MCF 10A (cell line): Measurements from ENCODE around the gene PRRG4. TPM values are rescaled to one million over a fixed set of nuclear protein-coding genes. Genes with fewer than 3 reads are reported as not detected.
A peak's percentile ranks its signal among the peaks of the same experiment; 100 is the strongest.

ENCODE experiments used
- BruUV-seq: library from RNA; stranded (reverse); fragments of 400-500 nt; replicated peaks from 2 replicates; lab custom pipeline; 2021; lab: Mats Ljungman, UMichigan
- CTCF ChIA-PET: fragments of 300-600 bp; sonication (Branson Sonifier 250); formaldehyde crosslinking; extraction: SDS; loops from one replicate; lab custom pipeline; 2021; ENCODE audit warnings: antibody characterized with exemption, inconsistent platforms; lab: Yijun Ruan, JAX
- POLR2A ChIA-PET: fragments of 300-600, 350-650 bp; sonication (Branson Sonifier 250); formaldehyde crosslinking; extraction: SDS; loops from one replicate; lab custom pipeline; 2020; ENCODE audit warnings: antibody characterized with exemption, inconsistent platforms; lab: Yijun Ruan, JAX
- DNase-seq: peaks from one replicate; pipeline ENCODE4 v3.0.0-alpha.2; 2018; ENCODE audit not compliant: unreplicated experiment
- H3K27ac Mint-ChIP-seq: one replicate; pipeline ENCODE4 v1.8.0; 2022; ENCODE audit warnings: mild to moderate bottlenecking, low read depth, mixed read lengths; ENCODE audit not compliant: unreplicated experiment
- H3K27me3 Mint-ChIP-seq: one replicate; pipeline ENCODE4 v1.8.0; 2022; ENCODE audit warnings: mixed read lengths; ENCODE audit not compliant: insufficient read depth, unreplicated experiment
- H3K36me3 Mint-ChIP-seq: one replicate; pipeline ENCODE4 v1.8.0; 2022; ENCODE audit warnings: mild to moderate bottlenecking, moderate library complexity, mixed read lengths; ENCODE audit not compliant: insufficient read depth, unreplicated experiment
- H3K4me1 Mint-ChIP-seq: one replicate; pipeline ENCODE4 v1.8.0; 2022; ENCODE audit warnings: mixed read lengths; ENCODE audit not compliant: insufficient read depth, unreplicated experiment
- H3K4me3 Mint-ChIP-seq: one replicate; pipeline ENCODE4 v1.8.0; 2022; ENCODE audit warnings: mild to moderate bottlenecking, moderate library complexity, mixed read lengths; ENCODE audit not compliant: unreplicated experiment
- H3K9me3 Mint-ChIP-seq: one replicate; pipeline ENCODE4 v1.8.0; 2022; ENCODE audit warnings: mixed read lengths; ENCODE audit not compliant: unreplicated experiment
- CTCF ChIP-seq: fragments of 200-600 bp; IDR thresholded peaks from one replicate; pipeline ENCODE4 v1.8.0; 2022; ENCODE audit warnings: antibody characterized with exemption, mild to moderate bottlenecking; ENCODE audit not compliant: unreplicated experiment
- intact Hi-C: fragments of 100-400 bp; cut with micrococcal nuclease; formaldehyde crosslinking; loops from 2 replicates; pipeline ENCODE4 v1.14.1; 2022
- total RNA-seq: library from RNA; stranded (reverse); gene quantifications from 2 replicates; pipeline ENCODE4 v1.2.3, GENCODE V29; 2022

Gene PRRG4
- total RNA-seq, 1 experiment from 2014 or later = 1.1 TPM

GRCh38 chr11:32817181-32817851, 12.4 kb upstream of the PRRG4 start:
- intact Hi-C loops = no loop called here
- H3K4me1 Mint-ChIP-seq = peaks cover 17% of the 10 kb centered on the region
- H3K9me3 Mint-ChIP-seq = no peaks in the 10 kb centered on the region
- H3K27ac Mint-ChIP-seq = no peak overlapping the region
- no peak overlapping the region for H3K4me3 Mint-ChIP-seq
- no TSS peak for BruUV-seq
- POLR2A ChIA-PET = interaction anchor here (0.7 to 1.4 kb wide), 2 partner anchors 12 to 75 kb away, joined by 3 to 5 read pairs; partner anchors contain the start of genes PRRG4 and QSER1
- H3K27me3 Mint-ChIP-seq = no peaks in the 10 kb centered on the region
- no peak for DNase-seq
- CTCF ChIA-PET = interaction anchor here (1.9 to 2.2 kb wide), 2 partner anchors 8 to 25 kb away, joined by 6 to 9 read pairs; no protein-coding TSS in a partner anchor
- no peak for TF ChIP-seq CTCF
- H3K36me3 Mint-ChIP-seq = no peaks in the 10 kb centered on the region

DNA sequence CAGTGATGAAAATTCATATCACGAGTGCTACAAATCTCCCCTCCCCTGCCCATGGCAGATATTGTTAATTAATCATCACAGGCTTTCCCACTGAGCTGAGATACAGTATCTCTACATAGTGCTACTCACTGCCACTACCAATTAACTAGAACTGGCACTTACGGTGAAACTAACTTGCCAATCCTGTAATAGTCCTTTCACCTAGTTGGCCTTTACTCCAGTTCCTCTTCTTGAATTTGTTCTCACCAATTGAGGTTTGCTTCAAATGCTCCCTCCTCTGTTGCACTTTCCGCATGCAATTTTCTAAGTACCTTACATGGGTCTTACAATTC, 11.9 kb upstream of the PRRG4 start:
- DNase-seq = no peak
- CTCF ChIA-PET = interaction anchor here (1.9 to 2.2 kb wide), 2 partner anchors 8 to 25 kb away, joined by 6 to 9 read pairs; no protein-coding TSS in a partner anchor
- Mint-ChIP-seq H3K27ac (no peak overlapping the region), H3K36me3 (no peaks in the 10 kb centered on the region), H3K9me3 (no peaks in the 10 kb centered on the region), H3K4me1 (peaks cover 18% of the 10 kb centered on the region), H3K27me3 (no peaks in the 10 kb centered on the region), H3K4me3 (no peak overlapping the region)
- BruUV-seq = no TSS peak
- POLR2A ChIA-PET = interaction anchor here (0.7 to 1.4 kb wide), 3 partner anchors 11 to 75 kb away, joined by 3 to 5 read pairs (median 3); partner anchors contain the start of genes PRRG4 and QSER1
- intact Hi-C loops = no loop called here
- no peak for TF ChIP-seq CTCF

DNA sequence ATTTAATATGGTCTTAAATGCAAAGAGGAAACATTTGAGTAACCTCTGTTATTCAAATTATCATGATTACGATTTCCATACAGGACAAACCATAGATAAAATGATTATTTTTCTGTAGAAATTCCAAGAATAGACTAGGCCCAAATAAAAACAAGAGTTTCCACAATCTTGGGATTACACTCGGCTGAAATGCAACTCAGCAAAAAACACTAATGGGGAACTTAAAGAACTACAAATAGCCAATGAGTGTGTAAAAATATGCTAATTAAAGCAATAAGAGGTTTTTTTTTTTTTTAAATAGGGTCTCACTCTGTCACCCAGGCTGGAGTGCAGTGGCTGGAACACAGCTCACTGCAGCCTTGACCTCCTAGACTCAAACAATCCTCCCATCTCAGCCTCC, 10.5 kb upstream of the PRRG4 start:
- DNase-seq = no peak
- H3K4me3 Mint-ChIP-seq = no peak overlapping the region
- BruUV-seq = no TSS peak
- ChIA-PET CTCF (interaction anchor here (1.9 to 2.2 kb wide), 2 partner anchors 10 to 27 kb away, joined by 6 to 9 read pairs; no protein-coding TSS in a partner anchor), POLR2A (no interaction called here)
- H3K27me3 Mint-ChIP-seq = no peaks in the 10 kb centered on the region
- intact Hi-C loops = no loop called here
- H3K4me1 Mint-ChIP-seq = peaks cover 18% of the 10 kb centered on the region
- TF ChIP-seq CTCF = no peak
- H3K9me3 Mint-ChIP-seq = no peaks in the 10 kb centered on the region
- no peak overlapping the region for H3K27ac Mint-ChIP-seq
- no peaks in the 10 kb centered on the region for H3K36me3 Mint-ChIP-seq

DNA sequence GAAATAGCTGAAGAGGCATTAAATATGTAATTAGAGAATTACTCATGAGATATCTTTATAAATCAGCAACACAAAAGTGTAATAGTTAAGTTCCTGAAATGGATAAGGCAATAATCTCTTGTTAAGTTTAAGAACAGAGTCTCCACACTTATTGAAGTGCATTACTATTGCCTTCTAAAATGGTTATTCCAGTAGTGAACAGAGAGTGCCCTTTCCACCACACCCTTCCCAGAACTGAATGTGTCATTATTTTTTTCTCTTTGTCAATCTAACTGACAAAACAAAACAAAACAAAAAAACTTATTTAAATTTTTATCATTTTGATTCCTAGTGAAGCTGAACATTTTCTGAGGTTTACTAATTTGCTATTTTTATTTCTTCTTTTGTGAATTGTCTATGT, 9.2 kb upstream of the PRRG4 start:
- Mint-ChIP-seq H3K27me3 (no peaks in the 10 kb centered on the region), H3K27ac (peak overlapping the region; percentile 35), H3K36me3 (no peaks in the 10 kb centered on the region), H3K9me3 (no peaks in the 10 kb centered on the region), H3K4me3 (no peak overlapping the region), H3K4me1 (peaks cover 18% of the 10 kb centered on the region)
- BruUV-seq = no TSS peak
- intact Hi-C loops = no loop called here
- no peak for DNase-seq
- ChIA-PET POLR2A (interaction anchor here (0.7 to 1.7 kb wide), 7 partner anchors 9 to 74 kb away, joined by 3 to 6 read pairs (median 4); partner anchors contain the start of genes PRRG4 and QSER1), CTCF (interaction anchor here (0.6 to 1.0 kb wide), 2 partner anchors 15 to 144 kb away, joined by 3 read pairs; no protein-coding TSS in a partner anchor)
- no peak for TF ChIP-seq CTCF
